IMR-90 (cell line): ENCODE measurements around the gene GPR65.

Experiments used
- CTCF ChIP-seq: conservative IDR thresholded peaks from 2 replicates; pipeline ENCODE4 v1.5.1; 2012; ENCODE audit warnings: mild to moderate bottlenecking, low read depth, low read length, improper control_type of control experiment
- MAFK ChIP-seq: IDR thresholded peaks from 2 replicates; pipeline ENCODE4 v1.6.1; 2012; ENCODE audit warnings: low read depth, low read length, improper control_type of control experiment
- MXI1 ChIP-seq: IDR thresholded peaks from 2 replicates; pipeline ENCODE4 v1.6.1; 2012; ENCODE audit warnings: low read depth, mild to moderate bottlenecking, low read length, moderate library complexity, borderline replicate concordance
- POLR2A ChIP-seq: IDR thresholded peaks from 2 replicates; pipeline ENCODE4 v1.6.1; 2012; ENCODE audit warnings: mild to moderate bottlenecking, low read depth, low read length
- SMC3 ChIP-seq: fragments of 150-350 bp; IDR thresholded peaks from 2 replicates; pipeline ENCODE4 v1.6.1; 2016; ENCODE audit warnings: low read depth, mild to moderate bottlenecking, antibody characterized with exemption, low read length, moderate library complexity

- no peak for TF ChIP-seq MXI1
- TF ChIP-seq POLR2A, result no peak
- no peak for TF ChIP-seq CTCF
- TF ChIP-seq SMC3, result no peak
- no peak for TF ChIP-seq MAFK
These were observed 5.7 kb upstream of the GPR65 start for GRCh38 chr14:87999277-87999676.
